ENCODE data around the gene SIX5. TPM values are rescaled to one million over a fixed set of nuclear protein-coding genes. Genes with fewer than 3 reads are reported as not detected.
"Not testable (repeated sequence)": the region's sequence is repeated elsewhere in the genome, so short reads cannot be mapped to it uniquely, and the experiment has no call there.

Gene SIX5
- total RNA-seq, 1 donor from 2014 or later, result 18.1 TPM

DNA sequence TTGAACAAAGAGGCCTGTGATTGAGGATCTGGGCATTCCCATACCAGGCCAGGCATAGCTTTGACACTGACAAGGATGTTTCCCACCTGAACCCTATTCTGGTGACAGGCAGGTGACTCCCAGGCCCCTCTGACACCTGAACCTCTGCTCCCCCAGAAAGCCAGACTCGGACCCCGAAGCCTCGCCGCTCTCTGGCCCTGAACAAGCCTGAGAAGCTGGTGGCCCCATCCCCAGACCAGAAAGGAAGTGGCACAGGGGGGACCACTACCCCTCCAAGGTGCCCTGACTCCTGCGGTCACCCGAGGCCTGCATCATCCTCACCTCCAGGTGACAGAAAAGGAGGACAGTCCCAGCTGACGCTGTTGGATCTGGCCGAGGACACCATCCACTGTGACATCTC is 14.7 kb downstream of the SIX5 start:
- DNase-seq (ENCODE audit: low spot score), result no peak

DNA sequence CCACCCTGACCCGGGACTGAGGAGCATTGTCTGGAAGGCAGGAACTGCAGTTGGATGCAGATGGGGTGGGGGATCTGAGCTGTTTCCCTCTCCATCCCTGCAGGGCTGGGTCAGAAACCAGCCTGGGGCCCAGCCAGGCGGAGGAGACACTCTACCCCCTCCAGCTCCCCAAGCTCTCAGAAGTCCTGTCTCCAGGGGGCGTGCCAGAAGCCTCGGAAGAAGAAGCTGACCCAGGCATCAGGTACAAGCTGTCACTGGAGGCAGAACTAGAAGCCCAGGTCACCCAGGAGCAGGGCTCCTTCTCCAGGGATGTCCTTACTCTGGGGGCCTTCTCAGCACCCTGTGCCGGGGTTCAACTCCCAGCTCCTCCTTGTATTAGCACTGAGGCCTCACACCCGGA is 15.5 kb downstream of the SIX5 start:
- no peak for DNase-seq (ENCODE audit: low spot score)

GRCh38 chr19:45752639-45753038 is 16.4 kb downstream of the SIX5 start:
- DNase-seq (ENCODE audit: low spot score), result no peak

DNA sequence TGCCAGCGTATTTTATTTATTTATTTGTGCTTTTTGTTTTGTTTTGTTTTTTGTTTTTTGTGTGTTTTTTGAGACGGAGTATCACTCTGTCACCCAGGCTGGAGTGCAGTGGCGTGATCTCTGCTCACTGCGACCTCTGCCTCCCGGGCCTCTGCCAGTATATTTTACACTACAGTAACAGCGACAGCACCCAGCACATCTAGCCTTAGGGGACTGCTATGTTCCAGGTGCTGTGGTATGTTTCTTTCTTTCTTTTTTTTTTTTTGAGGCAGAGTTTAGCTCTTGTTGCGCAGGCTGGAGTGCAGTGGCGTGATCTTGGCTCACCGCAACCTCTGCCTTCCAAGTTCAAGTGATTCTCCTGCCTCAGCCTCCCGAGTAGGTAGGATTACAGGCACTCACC is 17.6 kb downstream of the SIX5 start:
- not testable (repeated sequence) for DNase-seq (ENCODE audit: low spot score)

DNA sequence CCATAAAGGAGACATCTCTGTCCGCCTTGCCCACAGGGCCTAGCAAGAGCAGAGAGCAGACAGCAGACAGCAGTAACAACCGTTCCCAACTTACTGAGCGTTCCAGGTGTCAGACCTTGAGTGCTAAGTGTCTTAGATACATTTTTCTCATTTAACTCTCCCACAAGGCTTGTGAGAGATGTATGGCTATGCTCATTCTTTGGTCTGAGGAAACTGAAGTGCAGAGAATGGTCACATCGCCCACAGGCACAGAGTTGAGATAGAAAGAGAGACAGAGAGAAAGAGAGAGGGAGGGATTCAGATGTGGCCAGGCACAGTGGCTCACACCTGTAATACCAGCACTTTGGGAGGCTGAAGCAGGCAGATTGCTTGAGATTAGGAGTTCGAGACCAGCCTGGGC is 21.5 kb downstream of the SIX5 start:
- no peak for DNase-seq (ENCODE audit: low spot score)

DNA sequence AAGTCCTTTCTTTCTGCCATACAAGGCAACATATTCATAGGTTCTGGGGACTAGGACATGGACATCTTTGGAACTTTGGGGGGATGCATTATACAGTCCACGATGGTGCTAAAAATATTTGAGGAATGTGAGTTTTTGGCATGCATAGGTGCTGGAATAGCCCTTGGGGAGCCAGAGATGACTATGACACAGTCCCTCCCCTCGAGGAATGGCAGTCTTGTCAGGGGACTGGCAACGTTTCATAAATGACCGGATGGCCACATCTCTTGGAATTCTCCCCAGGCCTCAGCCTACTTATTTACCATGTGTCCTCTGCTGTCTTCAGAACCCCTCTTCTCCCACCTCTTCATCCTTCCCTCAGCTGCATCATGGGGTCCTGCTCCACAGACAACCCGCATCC is 22.2 kb downstream of the SIX5 start:
- DNase-seq (ENCODE audit: low spot score), result no peak

- DNase-seq (ENCODE audit: low spot score), result no peak
These were observed 23.4 kb downstream of the SIX5 start for GRCh38 chr19:45745606-45746005.

GRCh38 chr19:45742969-45743368 is 26.1 kb downstream of the SIX5 start:
- no peak for DNase-seq (ENCODE audit: low spot score)

GRCh38 chr19:45739498-45740439 is 29.3 kb downstream of the SIX5 start:
- DNase-seq (ENCODE audit: low spot score), result no peak

- DNase-seq (ENCODE audit: low spot score), result no peak
These were observed 35.8 kb downstream of the SIX5 start, which contains the start of gene MEIOSIN for GRCh38 chr19:45733160-45733810. Gene MEIOSIN (plus strand): TSS chr19:45733439. CDS start chr19:45735377, 1,938 bp downstream.

GRCh38 chr19:45730368-45731288 is 38.4 kb downstream of the SIX5 start, which contains the start of gene FBXO46:
Gene FBXO46 (minus strand): TSS chr19:45730896. CDS start chr19:45713495, 17,401 bp downstream.
- peak; percentile 97 for DNase-seq (ENCODE audit: low spot score)

DNA sequence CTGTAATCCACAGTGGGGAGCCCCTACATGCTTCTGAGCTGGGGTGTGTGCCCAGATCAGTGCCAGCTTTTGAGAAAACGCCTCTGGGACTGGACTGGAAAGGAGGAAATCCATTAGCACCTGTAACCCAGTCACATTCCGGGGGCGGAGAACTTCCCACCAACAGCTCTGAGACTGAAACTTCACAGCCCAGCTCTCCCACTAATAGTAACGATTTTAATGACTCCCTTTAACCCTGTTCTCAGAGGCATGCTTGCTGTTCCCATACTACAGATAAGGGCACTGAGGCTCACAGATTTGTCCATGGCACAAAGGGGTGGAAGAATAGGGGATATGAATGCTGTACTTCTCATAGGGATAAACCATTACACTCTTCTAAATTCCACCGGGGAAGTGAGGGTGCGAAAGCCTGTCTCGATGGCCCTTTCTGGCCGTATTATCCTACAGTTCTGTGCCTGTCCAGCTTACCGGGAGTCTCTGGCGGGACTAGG is 39.2 kb downstream of the SIX5 start:
- no peak for DNase-seq (ENCODE audit: low spot score)

- not testable (repeated sequence) for DNase-seq (ENCODE audit: low spot score)
These were observed 40.4 kb downstream of the SIX5 start for GRCh38 chr19:45728683-45729082.

GRCh38 chr19:45720065-45720464 is 49.0 kb downstream of the SIX5 start:
- not testable (repeated sequence) for DNase-seq (ENCODE audit: low spot score)

GRCh38 chr19:45717983-45718650 is 50.9 kb downstream of the SIX5 start:
- DNase-seq (ENCODE audit: low spot score), result peak; percentile 47

- DNase-seq (ENCODE audit: low spot score), result peak; percentile 99
These were observed 51.7 kb downstream of the SIX5 start for GRCh38 chr19:45717131-45717982.

DNA sequence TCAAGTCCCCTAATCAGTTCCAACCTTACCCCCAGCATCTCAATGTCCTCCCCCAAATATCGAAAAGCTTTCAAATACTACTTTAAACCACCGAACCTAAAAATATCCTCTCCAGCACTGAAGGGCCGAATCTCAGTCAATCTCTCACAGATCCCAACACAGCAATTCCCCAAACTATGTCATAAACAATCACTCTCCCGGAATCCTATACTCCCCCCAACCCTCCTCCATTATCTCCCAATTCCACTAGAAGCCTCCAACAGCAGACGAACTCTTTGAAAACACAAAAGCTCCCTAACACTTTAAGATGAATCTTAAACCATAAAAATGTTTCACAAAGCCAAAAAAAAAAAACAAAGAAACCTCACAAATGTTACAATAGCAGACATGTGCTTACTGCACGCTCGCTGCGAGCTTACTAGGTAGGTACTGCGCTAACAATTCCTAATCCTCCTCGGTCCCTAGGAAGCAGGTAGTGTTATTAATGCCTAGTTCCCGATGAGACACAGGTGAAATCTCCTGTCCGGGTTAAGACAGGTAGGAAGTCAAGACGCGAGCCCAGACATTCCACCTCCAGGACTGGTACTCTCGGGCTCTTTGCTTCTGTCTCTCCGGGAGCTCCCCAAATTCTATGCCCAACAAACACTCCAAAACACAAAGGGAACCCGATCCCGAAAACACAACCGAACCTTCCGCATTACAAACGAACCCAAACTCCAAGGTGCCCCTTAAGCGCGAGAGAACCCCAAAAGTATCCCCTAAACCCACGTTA is 52.5 kb downstream of the SIX5 start:
- DNase-seq (ENCODE audit: low spot score), result peak; percentile 54

DNA sequence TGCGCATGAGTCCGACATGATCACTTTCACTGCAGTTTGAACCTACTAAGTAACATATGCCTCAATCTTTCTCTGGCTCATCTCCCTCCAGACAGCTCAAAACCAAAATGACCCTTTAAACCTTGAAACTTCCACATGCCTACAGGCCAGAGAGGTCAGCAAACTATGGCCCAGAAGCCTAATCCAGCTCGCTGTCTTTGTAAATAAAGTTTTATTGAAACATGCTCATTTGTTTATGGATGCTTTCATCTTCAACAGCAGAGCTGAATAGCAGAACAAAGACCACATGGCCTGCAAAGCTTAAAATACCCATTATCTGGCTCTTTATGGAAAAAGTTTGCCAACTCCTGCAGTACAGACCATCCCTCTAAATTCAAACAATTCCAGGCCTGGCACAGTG is 53.9 kb downstream of the SIX5 start:
- no peak for DNase-seq (ENCODE audit: low spot score)
